NCI-H2227 treated with DMSO at 0.1 percent for 48 hours (cell line): ENCODE measurements around the gene SULT1A3.
"Not testable (repeated sequence)": the region's sequence is repeated elsewhere in the genome, so short reads cannot be mapped to it uniquely, and the experiment has no call there.

Experiments used
- DNase-seq: peaks from one replicate; lab custom pipeline; 2025; lab: John Stamatoyannopoulos, UW

The SULT1A3 gene

GRCh38 chr16:30199049-30199448, at the start of gene SULT1A3:
TSS of gene SULT1A3 (plus strand) at chr16:30199255. CDS start at chr16:30200729, 1,474 bp downstream.
- not testable (repeated sequence) for DNase-seq

GRCh38 chr16:30151091-30151490, 48.0 kb upstream of the SULT1A3 start:
- no peak for DNase-seq

GRCh38 chr16:30152517-30152916, 46.5 kb upstream of the SULT1A3 start:
- no peak for DNase-seq

GRCh38 chr16:30155188-30155587, 43.9 kb upstream of the SULT1A3 start:
- DNase-seq, result no peak

- no peak for DNase-seq
Observed at GRCh38 chr16:30157214-30157613, 41.8 kb upstream of the SULT1A3 start.

GRCh38 chr16:30163538-30163937, 35.5 kb upstream of the SULT1A3 start:
- no peak for DNase-seq

- DNase-seq, result no peak
Observed at GRCh38 chr16:30166202-30166902, 32.7 kb upstream of the SULT1A3 start.

GRCh38 chr16:30168746-30169145, 30.3 kb upstream of the SULT1A3 start:
- not testable (repeated sequence) for DNase-seq

- DNase-seq, result not testable (repeated sequence)
Observed at GRCh38 chr16:30169416-30169815, 29.6 kb upstream of the SULT1A3 start.

GRCh38 chr16:30170145-30170544, 28.9 kb upstream of the SULT1A3 start:
- DNase-seq, result not testable (repeated sequence)

- DNase-seq, result no peak
Observed at GRCh38 chr16:30173054-30173453, 26.0 kb upstream of the SULT1A3 start.

GRCh38 chr16:30176876-30177275, 22.2 kb upstream of the SULT1A3 start:
- not testable (repeated sequence) for DNase-seq

- no peak for DNase-seq
Observed at GRCh38 chr16:30179195-30179594, 19.9 kb upstream of the SULT1A3 start.

- DNase-seq, result no peak
Observed at GRCh38 chr16:30179931-30180330, 19.1 kb upstream of the SULT1A3 start.

GRCh38 chr16:30180741-30181140, 18.3 kb upstream of the SULT1A3 start:
- no peak for DNase-seq

- peak; percentile 73 for DNase-seq
Observed at GRCh38 chr16:30183233-30184095, 15.6 kb upstream of the SULT1A3 start, which contains the start of gene CORO1A. TSS of gene CORO1A (plus strand) at chr16:30183602. CDS start at chr16:30185210, 1,608 bp downstream.

GRCh38 chr16:30184096-30184890, 14.8 kb upstream of the SULT1A3 start:
- peak; percentile 31 for DNase-seq

- DNase-seq, result no peak
Observed at GRCh38 chr16:30184891-30185682, 14.0 kb upstream of the SULT1A3 start.

- no peak for DNase-seq
Observed at GRCh38 chr16:30185683-30186421, 13.2 kb upstream of the SULT1A3 start.

- DNase-seq, result no peak
Observed at GRCh38 chr16:30186444-30186781, 12.6 kb upstream of the SULT1A3 start.
